Right cardiac atrium (tissue), 5 donors: ENCODE results near the gene FST. TPM values are rescaled to one million over a fixed set of nuclear protein-coding genes. Genes with fewer than 3 reads are reported as not detected.

Experiments used
- ATAC-seq, 2 donors: fragments of 200-7000 bp; cut with Tn5 transposase; one replicate each; pipeline versions ENCODE4 v1.8.0 to v1.9.1; 2020; ENCODE audit warnings: moderate library complexity in 2 of 2, mild to moderate bottlenecking in 1 of 2
- DNase-seq, 3 donors: peaks; one replicate each; pipeline ENCODE4 v3.0.0-alpha.2; 2020
- H3K27ac ChIP-seq: one replicate; pipeline ENCODE4 v1.5.1; 2013; ENCODE audit warnings: mild to moderate bottlenecking, low read length, control low read depth, moderate library complexity
- H3K27me3 ChIP-seq: one replicate; pipeline ENCODE4 v1.6.1; 2013; ENCODE audit not compliant: control insufficient read depth, insufficient read depth
- H3K4me1 ChIP-seq: one replicate; pipeline ENCODE4 v1.6.1; 2013; ENCODE audit warnings: low read length; ENCODE audit not compliant: control insufficient read depth, insufficient read depth
- H3K4me3 ChIP-seq: one replicate; pipeline ENCODE4 v1.5.1; 2013; ENCODE audit warnings: low read length, control low read depth
- H3K9me3 ChIP-seq: one replicate; pipeline ENCODE4 v1.6.1; 2013; ENCODE audit warnings: low read length; ENCODE audit not compliant: control insufficient read depth
- WGBS: extraction: QIAGEN DNeasy Blood & Tissue Kit; methylation state at CpG from one replicate; pipeline ENCODE4 v1.1.7; 2013; 5-methylcytosine and 5-hydroxymethylcytosine counted together
- intact Hi-C, 4 donors: fragments of 100-400 bp; cut with DNase I; formaldehyde crosslinking; loops; one replicate each; pipeline versions ENCODE4 v1.11.0 to v1.14.0; 2022 to 2023
- polyA plus RNA-seq: library from polyadenylated mRNA; stranded (reverse); fragments of 200-250 nt; gene quantifications from one replicate; pipeline ENCODE4 v1.2.3, GENCODE V29; 2013
- total RNA-seq, 4 donors: library from RNA; stranded (reverse); fragmentation: NEBNext Ultra II Directional; extraction: Animal tissue kit (Norgen Biotek cat#: 25700); gene quantifications; one replicate each; pipeline ENCODE4 v1.2.1, GENCODE V29; 2021
- donor health status: healthy with polysubstance abuse.
- donor health status: DM: no; HTN: yes; CAD: no.
- donor health status: DM: no; HTN: no; CAD: no.
- donor health status: DM: no; HTN: yes; CAD: no; lungs with severe emphysema.
- donor health status: DM: yes; HTN: yes; CAD: no.

The FST gene
- total and polyA plus RNA-seq, 5 donors: 2.3 to 7.1 (median 3.8) TPM

DNA sequence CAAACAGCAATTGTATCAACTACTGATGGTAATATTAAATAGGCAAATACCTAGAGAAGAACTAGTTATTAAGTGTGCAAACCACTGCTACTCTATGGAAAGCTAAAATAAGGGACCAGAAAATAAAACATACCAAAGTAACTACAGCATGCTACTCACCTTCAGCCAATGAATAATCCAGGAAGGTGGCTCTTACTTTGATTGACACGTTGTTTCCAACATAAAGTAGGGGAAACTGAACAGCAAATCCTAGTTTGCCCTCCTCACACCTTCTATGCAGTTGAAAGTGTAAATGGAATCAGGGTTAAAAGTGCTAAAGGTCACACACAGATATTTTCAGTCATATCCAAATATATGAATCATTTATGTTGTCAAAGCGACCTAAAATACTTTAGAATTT, 5.1 kb upstream of the FST start:
- ATAC-seq: no peak
- no peaks in the 10 kb centered on the region for H3K9me3 ChIP-seq
- no peaks in the 10 kb centered on the region for H3K4me1 ChIP-seq
- intact Hi-C loops: loop anchor here in 2 of 4 donors (5.0 to 10.0 kb wide), 2 partner anchors 742 to 749 kb away; no protein-coding TSS in a partner anchor
- WGBS: 90% methylated on average over 2 of the region's 2 CpGs
- no peak overlapping the region for H3K27ac ChIP-seq
- no peak overlapping the region for H3K4me3 ChIP-seq
- DNase-seq: no peak
- H3K27me3 ChIP-seq: no peaks in the 10 kb centered on the region

DNA sequence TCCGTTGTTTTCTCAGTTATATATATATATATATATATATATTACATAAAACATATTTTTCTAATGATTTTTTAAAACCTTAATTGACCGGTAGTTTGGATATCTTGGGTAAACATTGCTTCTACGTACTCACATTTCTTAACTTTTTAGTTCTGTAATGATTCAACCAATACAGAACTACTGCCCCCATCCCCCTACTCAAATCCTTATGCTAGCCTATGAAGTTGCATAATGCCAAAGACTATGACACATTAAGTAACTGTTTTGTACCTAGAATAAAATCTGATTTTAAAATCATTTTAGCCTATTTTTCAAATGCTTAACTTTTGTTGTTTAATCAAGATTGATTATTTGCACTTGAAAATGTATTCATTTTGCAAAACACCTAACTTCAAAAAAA, 4.4 kb upstream of the FST start:
- H3K27ac ChIP-seq: no peak overlapping the region
- ATAC-seq (no peak), DNase-seq (no peak)
- no peaks in the 10 kb centered on the region for H3K4me1 ChIP-seq
- 77% methylated on average over 3 of the region's 3 CpGs for WGBS
- intact Hi-C loops: loop anchor here in 2 of 4 donors (5.0 to 10.0 kb wide), 2 partner anchors 741 to 749 kb away; no protein-coding TSS in a partner anchor
- no peaks in the 10 kb centered on the region for H3K27me3 ChIP-seq
- H3K4me3 ChIP-seq: no peak overlapping the region
- no peaks in the 10 kb centered on the region for H3K9me3 ChIP-seq

- intact Hi-C loops: loop anchor here in 2 of 4 donors (5.0 to 10.0 kb wide), 2 partner anchors 740 to 748 kb away; no protein-coding TSS in a partner anchor
- DNase-seq (no peak), ATAC-seq (no peak)
- no peaks in the 10 kb centered on the region for H3K9me3 ChIP-seq
- no peak overlapping the region for H3K27ac ChIP-seq
- 62% methylated on average over 3 of the region's 3 CpGs for WGBS
- no peak overlapping the region for H3K4me3 ChIP-seq
- no peaks in the 10 kb centered on the region for H3K4me1 ChIP-seq
- H3K27me3 ChIP-seq: no peaks in the 10 kb centered on the region
Observed at GRCh38 chr5:53476531-53477480, 3.6 kb upstream of the FST start.

DNA sequence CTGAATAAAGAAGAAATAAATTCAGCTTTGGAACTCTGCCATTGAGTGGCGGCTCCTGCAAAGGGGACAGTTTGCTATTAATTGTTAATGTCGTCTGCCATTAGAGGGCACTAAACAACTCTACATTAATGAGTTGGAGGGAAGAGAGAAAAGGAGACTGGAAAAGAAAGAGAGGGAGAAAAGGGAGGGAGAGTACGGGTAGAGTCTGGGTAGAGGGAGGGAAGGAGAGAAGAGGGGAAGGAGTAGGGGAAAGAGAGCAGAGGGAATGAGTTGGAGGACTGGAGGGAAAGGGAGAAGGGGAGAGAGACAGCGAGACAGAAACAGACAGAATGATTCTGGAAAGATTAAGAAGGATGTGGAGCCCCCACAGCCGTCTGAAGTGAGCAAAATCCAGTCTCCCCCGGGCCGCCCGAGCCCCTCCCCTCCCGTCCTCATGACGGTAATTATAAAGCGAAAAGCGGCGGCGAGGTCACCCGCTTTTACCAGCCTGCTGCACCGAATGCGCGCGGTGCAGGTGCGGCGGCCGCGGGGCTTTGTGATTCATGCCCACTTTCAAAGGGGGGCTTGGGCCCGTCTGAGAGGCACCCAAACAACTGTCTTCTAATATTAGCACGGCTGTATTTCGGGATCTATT, 1.9 kb upstream of the FST start:
- no peaks in the 10 kb centered on the region for H3K27me3 ChIP-seq
- 1% methylated on average over 26 of the region's 26 CpGs for WGBS
- DNase-seq: peak; percentile 27 to 74 (median 64)

DNA sequence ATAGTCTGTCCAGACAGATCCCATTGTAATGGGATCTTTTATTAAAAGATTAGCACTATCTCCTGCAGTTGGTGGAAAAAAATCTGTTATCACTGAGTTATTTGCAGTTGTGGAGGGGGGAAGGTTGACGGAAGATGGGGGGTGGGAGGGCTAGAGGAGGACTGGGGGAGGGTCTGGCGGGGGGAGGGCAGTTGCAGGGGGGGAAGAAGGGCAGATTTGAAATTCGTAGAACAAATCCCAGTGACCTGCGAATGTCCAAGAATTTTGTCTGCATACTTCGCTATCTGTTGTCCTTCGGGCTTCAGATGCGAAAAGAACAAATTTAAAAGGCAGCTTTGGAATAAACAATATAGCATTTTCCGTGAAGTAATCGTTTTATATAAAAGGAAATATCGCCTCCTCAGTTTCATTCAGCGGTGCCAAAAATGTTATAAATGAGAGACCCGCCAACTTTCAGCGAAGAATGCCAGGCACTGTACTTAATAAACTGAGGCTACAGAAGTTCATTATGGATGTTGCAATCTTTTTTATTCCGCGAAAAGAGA, 1.3 kb upstream of the FST start:
- Histone ChIP-seq H3K4me1 (no peaks in the 10 kb centered on the region), H3K9me3 (no peaks in the 10 kb centered on the region), H3K27ac (no peak overlapping the region), H3K27me3 (no peaks in the 10 kb centered on the region), H3K4me3 (peak overlapping the region; percentile 91)
- ATAC-seq: no peak
- under 1% methylated on average over 15 of the region's 15 CpGs for WGBS
- intact Hi-C loops: loop anchor here in 3 of 4 donors (2.0 to 10.0 kb wide), 3 partner anchors 738 to 746 kb away; no protein-coding TSS in a partner anchor
- DNase-seq: no peak

More for the DNA sequence above, 1.9 kb upstream of the FST start:
- intact Hi-C loops: loop anchor here in 3 of 4 donors (2.0 to 10.0 kb wide), 3 partner anchors 739 to 746 kb away; no protein-coding TSS in a partner anchor
- Histone ChIP-seq H3K9me3 (no peaks in the 10 kb centered on the region), H3K4me1 (no peaks in the 10 kb centered on the region), H3K4me3 (peak overlapping the region; percentile 91), H3K27ac (no peak overlapping the region)
- peak; percentile 47 to 53 for ATAC-seq

DNA sequence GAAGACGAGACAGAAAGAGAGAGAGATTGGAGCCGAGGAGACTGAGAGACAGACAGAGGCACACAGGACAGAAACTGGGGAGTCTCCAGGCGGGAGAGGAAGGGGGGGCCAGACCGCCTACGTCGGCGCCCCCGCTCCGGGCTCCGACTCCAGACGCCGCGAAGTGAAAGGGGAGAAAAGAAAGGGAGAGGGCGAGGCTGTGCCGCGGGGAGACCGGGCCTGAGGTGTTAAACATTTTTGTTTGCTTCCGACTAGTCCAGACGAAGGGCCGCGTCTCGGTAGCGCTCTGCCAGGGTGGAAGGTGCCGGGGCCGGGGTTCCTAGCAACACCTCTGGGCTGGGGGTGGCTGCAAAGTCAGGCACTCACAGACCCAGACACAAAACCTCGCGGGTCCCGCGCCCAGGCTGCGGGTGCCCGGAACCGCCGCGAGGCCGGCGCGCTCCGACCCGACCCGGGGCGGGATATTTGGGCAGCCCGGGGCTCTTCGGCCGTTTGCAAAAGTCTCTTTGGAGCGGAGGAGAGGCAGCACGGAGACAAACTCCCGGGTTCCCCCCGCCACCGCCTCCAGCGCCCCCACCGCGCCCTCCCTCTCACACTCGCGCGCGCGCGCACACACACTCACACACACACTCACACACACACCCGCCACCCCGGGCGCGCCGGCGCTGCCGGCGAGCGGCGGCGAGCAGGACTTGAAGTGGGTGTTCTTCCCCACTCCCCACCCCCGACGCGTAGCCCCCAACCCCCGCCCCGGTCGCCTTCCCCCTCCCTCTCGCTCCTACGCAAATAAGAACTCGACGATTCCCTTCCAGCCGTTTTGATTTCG, 626 bp upstream of the FST start:
- DNase-seq: peak; percentile 48 to 89 (median 87)
- intact Hi-C loops: loop anchor here (2.0 to 10.0 kb wide), 5 partner anchors 732 to 747 kb away; no protein-coding TSS in a partner anchor

DNA sequence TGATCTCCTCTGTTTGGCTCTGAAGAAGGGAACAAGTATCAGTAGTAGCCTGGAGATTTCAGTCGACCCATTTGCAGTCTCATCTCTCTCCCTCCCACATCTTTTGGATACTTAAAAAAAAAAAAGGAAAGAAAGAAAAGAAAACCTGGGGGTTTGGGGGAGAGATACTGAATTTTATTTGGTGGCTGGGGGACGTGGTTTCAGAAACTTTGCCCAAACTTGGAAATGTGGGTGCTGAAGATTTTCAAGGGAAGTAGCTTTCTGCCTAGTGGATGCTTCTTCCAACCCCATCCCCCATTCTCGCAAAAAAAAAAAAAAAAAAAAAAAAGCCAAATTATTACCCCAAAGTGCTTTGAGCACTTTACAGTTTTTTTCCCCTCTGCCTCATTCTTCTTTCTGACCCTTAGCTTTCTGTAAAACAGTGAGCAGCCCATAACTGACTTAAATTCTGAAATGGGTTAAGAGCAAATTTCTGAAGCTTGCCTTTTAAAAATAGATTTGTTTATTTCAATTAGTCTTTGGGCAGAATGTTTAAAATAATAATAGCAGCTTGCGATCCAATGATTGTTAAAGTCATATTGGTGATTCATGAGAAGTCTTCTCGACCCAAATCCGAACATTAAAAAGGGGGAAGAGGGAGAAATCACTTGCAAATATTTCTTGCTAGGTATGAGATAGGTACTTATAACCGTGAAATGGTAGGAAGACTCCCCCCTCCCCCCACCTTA, 894 bp downstream of the FST start:
- intact Hi-C loops: loop anchor here in 1 of 4 donors (5.0 kb wide), 2 partner anchors 731 to 746 kb away; no protein-coding TSS in a partner anchor
- Histone ChIP-seq H3K4me3 (peak overlapping the region; percentile 91), H3K27ac (no peak overlapping the region), H3K4me1 (no peaks in the 10 kb centered on the region), H3K9me3 (no peaks in the 10 kb centered on the region), H3K27me3 (no peaks in the 10 kb centered on the region)
- WGBS: 5% methylated on average over 7 of the region's 7 CpGs
- DNase-seq: no peak
- ATAC-seq: no peak

More for the DNA sequence above, 626 bp upstream of the FST start:
- Histone ChIP-seq H3K27ac (peak overlapping the region; percentile 62), H3K4me3 (peak overlapping the region; percentile 91), H3K27me3 (no peaks in the 10 kb centered on the region), H3K4me1 (no peaks in the 10 kb centered on the region), H3K9me3 (no peaks in the 10 kb centered on the region)
- WGBS: under 1% methylated on average over 81 of the region's 81 CpGs
- ATAC-seq: peak; percentile 49 to 69

GRCh38 chr5:53481887-53482716, 1.7 kb downstream of the FST start:
- intact Hi-C loops: loop anchor here in 1 of 4 donors (5.0 kb wide), 2 partner anchors 730 to 745 kb away; no protein-coding TSS in a partner anchor
- peak; percentile 81 to 87 for ATAC-seq
- peak; percentile 81 to 92 (median 91) for DNase-seq
- H3K27me3 ChIP-seq: no peaks in the 10 kb centered on the region
- no peaks in the 10 kb centered on the region for H3K9me3 ChIP-seq
- H3K4me3 ChIP-seq: peak overlapping the region; percentile 91
- no peak overlapping the region for H3K27ac ChIP-seq
- H3K4me1 ChIP-seq: no peaks in the 10 kb centered on the region
- under 1% methylated on average over 36 of the region's 36 CpGs for WGBS
